Heart left ventricle (tissue), 16 donors: ENCODE results near the gene GGACT. TPM values are rescaled to one million over a fixed set of nuclear protein-coding genes. Genes with fewer than 3 reads are reported as not detected.

Source experiments
- ATAC-seq, 4 donors: fragments of 200-7000 bp; cut with Tn5 transposase; one replicate each; pipeline ENCODE4 v1.9.1; 2020 to 2022; ENCODE audit warnings: moderate library complexity in 4 of 4, mild to moderate bottlenecking in 3 of 4, moderate number of reproducible peaks in 1 of 4
- DNase-seq, 5 donors: peaks; one replicate each; pipeline ENCODE4 v3.0.0-alpha.2; 2020
- H3K27ac ChIP-seq, 12 donors: fragments of 200-600 bp; sonication (generic) in 4 of 12; one replicate each; pipeline versions ENCODE4 v1.5.0 to v1.8.0; 2016 to 2022; ENCODE audit warnings: mild to moderate bottlenecking in 2 of 12
- H3K27me3 ChIP-seq, 9 donors: fragments of 200-600 bp; sonication (generic) in 2 of 9; one replicate each; pipeline versions ENCODE4 v1.5.1 to v1.8.0; 2016 to 2022; ENCODE audit warnings: mild to moderate bottlenecking in 3 of 9
- H3K36me3 ChIP-seq, 9 donors: fragments of 200-600 bp; sonication (generic) in 2 of 9; one replicate each; pipeline versions ENCODE4 v1.5.0 to v1.8.0; 2018 to 2022; ENCODE audit warnings: mild to moderate bottlenecking in 2 of 9
- H3K4me1 ChIP-seq, 12 donors: fragments of 200-600 bp; sonication (generic) in 4 of 12; one replicate each; pipeline versions ENCODE4 v1.5.0 to v1.8.0; 2016 to 2022; ENCODE audit warnings: mild to moderate bottlenecking in 3 of 12
- H3K4me3 ChIP-seq, 12 donors: fragments of 200-600 bp; sonication (generic) in 4 of 12; one replicate each; pipeline versions ENCODE4 v1.5.0 to v1.8.0; 2017 to 2022; ENCODE audit warnings: mild to moderate bottlenecking in 9 of 12, moderate library complexity in 4 of 12
- H3K9me3 ChIP-seq, 12 donors: fragments of 200-600 bp; sonication (generic) in 4 of 12; one replicate each; pipeline versions ENCODE4 v1.5.0 to v1.8.0; 2016 to 2022; ENCODE audit warnings: mild to moderate bottlenecking in 1 of 12
- CTCF ChIP-seq, 12 donors: fragments of 200-600 bp; sonication (generic) in 4 of 12; IDR thresholded peaks; one replicate each; pipeline versions ENCODE4 v1.5.0 to v1.8.0; 2018 to 2022; ENCODE audit warnings: antibody characterized with exemption in 12 of 12, mild to moderate bottlenecking in 5 of 12
- POLR2A ChIP-seq, 2 donors: fragments of 450-650 bp; IDR thresholded peaks; one replicate each; pipeline ENCODE4 v1.6.1; 2017; ENCODE audit warnings: antibody characterized with exemption in 2 of 2, mild to moderate bottlenecking in 2 of 2, moderate library complexity in 2 of 2
- WGBS, 4 donors: extraction: QIAGEN DNeasy Blood & Tissue Kit in 2 of 4; methylation state at CpG; one replicate each; pipeline versions ENCODE4 v1.1.5 to v1.1.7; 2013 to 2018; 5-methylcytosine and 5-hydroxymethylcytosine counted together
- intact Hi-C, 10 donors: fragments of 100-400 bp; cut with DNase I; formaldehyde crosslinking; loops; one replicate each; pipeline versions ENCODE4 v1.11.1 to v1.14.2; 2022
- polyA plus RNA-seq, 2 donors: library from polyadenylated mRNA; stranded (reverse); fragments of 200-250 nt; gene quantifications; one replicate each; pipeline ENCODE4 v1.2.3, GENCODE V29; 2013
- total RNA-seq, 9 donors: library from RNA; depleted of rRNA in 2 of 9; stranded (reverse); fragments of >200 nt in 2 of 9; fragmentation: NEBNext Ultra II Directional in 3 of 9; extraction: Animal tissue kit (Norgen Biotek cat#: 25700) in 3 of 9; gene quantifications; one replicate each; pipeline versions ENCODE4 v1.1.0 to v1.2.4, GENCODE V29; 2016 to 2023
- donor health status: ischemic (EF 13 %, LVEDD 7.1; RV severe dilation, severe dysfunction).
- donor health status: healthy with polysubstance abuse.
- donor health status: DM: no; HTN: yes; CAD: no.
- donor health status: DM: no; HTN: no; CAD: no.
- donor health status: ischemic (EF 25% LVEDD 6.9; RV normal size, moderate dysfunction).
- donor health status: ischemic (EF 25% LVEDD 5.7; RV mildly dilated, moderate dysfunction).
- donor health status: healthy.
- donor health status: DM: yes; HTN: yes; CAD: no.
- donor health status: ischemic (EF 35%, LVEDD 5.7; RV mildly dilated, moderate dysfunction).
- donor health status: nonischemic (EF 11% LVEDD 7.7; RV severe dilation, severe dysfunction).
- donor health status: DM: yes; HTN: yes; CAD: no.
- donor health status: PGD.
- donor health status: ischemic (EF 29% LVEDD 5.4; RV normal size, mild dysfunction).
- donor health status: nonischemic (EF 23%, LVEDD 6.1; RV moderate dilation, normal function).

Gene GGACT
- total and polyA plus RNA-seq, 11 donors = 0.34 to 3.9 (median 1.3) TPM

- Histone ChIP-seq H3K4me3 (no peak overlapping the region), H3K27ac (no peak overlapping the region), H3K36me3 (no peaks in the 10 kb centered on the region), H3K4me1 (peaks cover 0 to 5% (median 0%) of the 10 kb centered on the region in 12 donors), H3K27me3 (no peaks in the 10 kb centered on the region), H3K9me3 (no peaks in the 10 kb centered on the region)
- DNase-seq (no peak), ATAC-seq (no peak)
- 94 to 99% (median 98%) methylated on average over 3 of the region's 3 CpGs for WGBS, 4 donors
- intact Hi-C loops = no loop called here
- no peak for TF ChIP-seq POLR2A (IDR thresholded peaks at IDR 0.05)
- no peak for TF ChIP-seq CTCF (IDR thresholded peaks at IDR 0.05)
Measured at GRCh38 chr13:100503622-100504021, 85.0 kb downstream of the GGACT start.

DNA sequence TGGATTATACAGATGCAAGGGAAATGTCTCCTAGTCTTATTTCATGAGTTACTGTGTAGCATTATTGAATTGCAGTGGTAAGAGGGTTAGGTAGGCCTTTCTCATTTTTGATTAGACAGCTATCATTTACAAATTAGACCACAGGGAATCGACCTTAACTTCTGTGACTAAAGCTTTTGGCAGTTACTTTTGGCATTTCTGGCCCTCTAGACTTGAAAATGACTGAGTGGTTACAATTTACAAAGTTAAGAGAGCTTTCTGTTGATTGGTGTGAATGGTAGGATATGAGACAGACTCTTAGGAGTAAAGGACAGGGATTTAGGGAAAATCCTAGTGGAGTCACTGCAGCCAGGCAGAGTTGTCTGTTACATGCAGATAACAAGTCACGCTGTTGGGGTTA lies 86.1 kb downstream of the GGACT start:
- 66 to 73% (median 70%) methylated on average over 2 of the region's 2 CpGs for WGBS, 4 donors
- H3K27me3 ChIP-seq = no peaks in the 10 kb centered on the region
- H3K4me1 ChIP-seq = peaks cover 0 to 7% (median 0%) of the 10 kb centered on the region in 12 donors
- no peak for DNase-seq
- intact Hi-C loops = no loop called here
- H3K4me3 ChIP-seq = no peak overlapping the region
- TF ChIP-seq CTCF (IDR thresholded peaks at IDR 0.05) (no peak), POLR2A (IDR thresholded peaks at IDR 0.05) (no peak)
- no peak for ATAC-seq
- H3K9me3 ChIP-seq = no peaks in the 10 kb centered on the region
- no peaks in the 10 kb centered on the region for H3K36me3 ChIP-seq
- H3K27ac ChIP-seq = no peak overlapping the region

DNA sequence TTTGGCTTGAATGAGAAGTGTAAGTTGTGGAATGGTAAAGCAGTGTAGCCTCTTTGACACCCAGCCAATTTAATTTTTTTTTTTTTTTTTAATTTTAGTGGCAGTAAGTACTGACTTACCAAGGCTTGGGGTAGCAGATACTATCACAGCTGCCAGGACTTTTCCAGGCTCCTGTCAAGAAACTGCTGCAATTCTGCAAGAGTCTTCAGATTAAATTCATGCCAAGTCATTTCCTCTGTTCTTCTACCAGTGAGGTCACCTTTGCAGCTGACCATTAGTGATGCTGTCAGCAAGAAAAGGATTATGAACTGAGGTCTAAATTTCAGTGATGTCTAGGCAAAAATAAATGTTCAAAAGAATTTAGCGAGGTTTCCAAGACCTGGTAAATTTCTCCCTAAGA lies 91.2 kb downstream of the GGACT start:
- WGBS, 4 donors = 87 to 95% (median 90%) methylated on average over 1 of the region's 1 CpG
- no peak for DNase-seq
- peaks cover 0 to 12% (median 0%) of the 10 kb centered on the region in 12 donors for H3K4me1 ChIP-seq
- H3K36me3 ChIP-seq = no peaks in the 10 kb centered on the region
- H3K9me3 ChIP-seq = no peaks in the 10 kb centered on the region
- no peaks in the 10 kb centered on the region for H3K27me3 ChIP-seq
- H3K27ac ChIP-seq = no peak overlapping the region
- TF ChIP-seq CTCF (IDR thresholded peaks at IDR 0.05) (no peak), POLR2A (IDR thresholded peaks at IDR 0.05) (no peak)
- no peak overlapping the region for H3K4me3 ChIP-seq
- intact Hi-C loops = no loop called here
- no peak for ATAC-seq

DNA sequence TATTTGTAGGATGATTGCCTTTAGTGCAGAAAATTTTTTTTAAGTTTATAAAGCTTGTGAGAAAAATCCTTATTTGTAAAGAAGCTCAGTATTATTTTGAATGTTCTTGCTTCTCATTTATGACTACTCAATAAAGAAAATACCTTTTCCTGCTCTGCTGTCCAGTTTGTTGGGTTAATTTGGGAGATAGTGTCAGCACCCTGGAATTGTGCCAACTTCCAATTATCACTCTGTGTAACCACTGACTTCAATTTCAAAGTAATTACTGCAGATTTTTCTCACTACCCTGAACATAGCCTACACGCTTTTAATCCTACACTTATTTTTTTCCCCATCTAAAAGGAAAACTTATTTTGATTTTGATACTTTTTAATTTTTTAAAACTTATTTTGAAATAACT lies 93.1 kb downstream of the GGACT start:
- Histone ChIP-seq H3K36me3 (no peaks in the 10 kb centered on the region), H3K27ac (no peak overlapping the region), H3K4me3 (no peak overlapping the region), H3K27me3 (no peaks in the 10 kb centered on the region), H3K4me1 (peaks cover 0 to 30% (median 2%) of the 10 kb centered on the region in 12 donors), H3K9me3 (no peaks in the 10 kb centered on the region)
- WGBS, 4 donors = 95 to 98% (median 97%) methylated on average over 1 of the region's 1 CpG
- ATAC-seq (no peak), DNase-seq (no peak)
- TF ChIP-seq CTCF (IDR thresholded peaks at IDR 0.05) (no peak), POLR2A (IDR thresholded peaks at IDR 0.05) (no peak)
- intact Hi-C loops = no loop called here
